ENCODE results near the gene PPP2R2C. TPM values are rescaled to one million over a fixed set of nuclear protein-coding genes. Genes with fewer than 3 reads are reported as not detected.

PPP2R2C gene
- total RNA-seq, 1 experiment from 2014 or later, result 9.5 TPM

GRCh38 chr4:6437826-6438238 lies 34.6 kb downstream of the PPP2R2C start:
- no peak for ATAC-seq
- H3K9me3 ChIP-seq (ENCODE audit: low read length), result no peaks in the 10 kb centered on the region
- H4K20me1 ChIP-seq (ENCODE audit: low read length), result no peaks in the 10 kb centered on the region
- H3K79me2 ChIP-seq (ENCODE audit: low read length), result no peaks in the 10 kb centered on the region
- no peak for DNase-seq
- no peak overlapping the region for H3K4me2 ChIP-seq (ENCODE audit: low read length)
- H3K36me3 ChIP-seq (ENCODE audit: low read depth, low read length), result no peaks in the 10 kb centered on the region
- H3F3A ChIP-seq (ENCODE audit: low read length, unreplicated experiment), result no peaks in the 10 kb centered on the region
- no peaks in the 10 kb centered on the region for H3K4me1 ChIP-seq (ENCODE audit: insufficient read depth, low read length)
- intact Hi-C loops (cut with micrococcal nuclease), result no loop called here
- TF ChIP-seq EZH2phosphoT487 (IDR thresholded peaks at IDR 0.05; ENCODE audit: borderline replicate concordance, low read length) (no peak), CTCF (conservative IDR thresholded peaks at IDR 0.05; ENCODE audit: low read depth, low read length) (no peak), EZH2 (IDR thresholded peaks at IDR 0.05; ENCODE audit: low read length, unreplicated experiment) (no peak)
- no peak overlapping the region for H3K27ac ChIP-seq (ENCODE audit: low read length)
- ChIA-PET CTCF (no interaction called here), POLR2A (ENCODE audit: unreplicated experiment) (no interaction called here)
- no peak overlapping the region for H3K9ac ChIP-seq (ENCODE audit: low read length)
- no peaks in the 10 kb centered on the region for H3K27me3 ChIP-seq (ENCODE audit: low read length)
- no peak overlapping the region for H2AFZ ChIP-seq (ENCODE audit: low read length)
- no peaks in the 10 kb centered on the region for H3K9me2 ChIP-seq (replicated peaks; ENCODE audit: low read length)
- no TSS peak for BruUV-seq (replicated peaks)
- H3K4me3 ChIP-seq (ENCODE audit: low read length), result no peak overlapping the region

GRCh38 chr4:6435010-6435409 lies 37.4 kb downstream of the PPP2R2C start:
- no TSS peak for BruUV-seq (replicated peaks)
- Histone ChIP-seq H3K9me2 (replicated peaks; ENCODE audit: low read length) (no peaks in the 10 kb centered on the region), H3K4me2 (ENCODE audit: low read length) (no peak overlapping the region), H3F3A (ENCODE audit: low read length, unreplicated experiment) (no peaks in the 10 kb centered on the region), H3K9me3 (ENCODE audit: low read length) (no peaks in the 10 kb centered on the region), H2AFZ (ENCODE audit: low read length) (no peak overlapping the region), H4K20me1 (ENCODE audit: low read length) (no peaks in the 10 kb centered on the region), H3K27ac (ENCODE audit: low read length) (no peak overlapping the region), H3K27me3 (ENCODE audit: low read length) (no peaks in the 10 kb centered on the region), H3K4me1 (ENCODE audit: insufficient read depth, low read length) (no peaks in the 10 kb centered on the region), H3K4me3 (ENCODE audit: low read length) (no peak overlapping the region), H3K79me2 (ENCODE audit: low read length) (no peaks in the 10 kb centered on the region), H3K9ac (ENCODE audit: low read length) (no peak overlapping the region), H3K36me3 (ENCODE audit: low read depth, low read length) (no peaks in the 10 kb centered on the region)
- ChIA-PET POLR2A (ENCODE audit: unreplicated experiment) (no interaction called here), CTCF (no interaction called here)
- no peak for ATAC-seq
- intact Hi-C loops (cut with micrococcal nuclease), result no loop called here
- TF ChIP-seq CTCF (conservative IDR thresholded peaks at IDR 0.05; ENCODE audit: low read depth, low read length) (no peak), EZH2phosphoT487 (IDR thresholded peaks at IDR 0.05; ENCODE audit: borderline replicate concordance, low read length) (no peak), EZH2 (IDR thresholded peaks at IDR 0.05; ENCODE audit: low read length, unreplicated experiment) (no peak)
- no peak for DNase-seq

GRCh38 chr4:6430927-6431326 lies 41.5 kb downstream of the PPP2R2C start:
- Histone ChIP-seq H3K9ac (ENCODE audit: low read length) (no peak overlapping the region), H3K9me3 (ENCODE audit: low read length) (no peaks in the 10 kb centered on the region), H3K27ac (ENCODE audit: low read length) (no peak overlapping the region), H3K36me3 (ENCODE audit: low read depth, low read length) (no peaks in the 10 kb centered on the region), H3K4me1 (ENCODE audit: insufficient read depth, low read length) (no peaks in the 10 kb centered on the region), H3K79me2 (ENCODE audit: low read length) (no peaks in the 10 kb centered on the region), H4K20me1 (ENCODE audit: low read length) (no peaks in the 10 kb centered on the region), H3K27me3 (ENCODE audit: low read length) (no peaks in the 10 kb centered on the region), H3K4me2 (ENCODE audit: low read length) (no peak overlapping the region), H3F3A (ENCODE audit: low read length, unreplicated experiment) (no peaks in the 10 kb centered on the region), H3K4me3 (ENCODE audit: low read length) (no peak overlapping the region), H2AFZ (ENCODE audit: low read length) (no peak overlapping the region), H3K9me2 (replicated peaks; ENCODE audit: low read length) (no peaks in the 10 kb centered on the region)
- DNase-seq (no peak), ATAC-seq (no peak)
- CTCF ChIA-PET, result no interaction called here
- no peak for TF ChIP-seq CTCF (conservative IDR thresholded peaks at IDR 0.05; ENCODE audit: low read depth, low read length)
- no peak for TF ChIP-seq EZH2phosphoT487 (IDR thresholded peaks at IDR 0.05; ENCODE audit: borderline replicate concordance, low read length)
- no peak for TF ChIP-seq EZH2 (IDR thresholded peaks at IDR 0.05; ENCODE audit: low read length, unreplicated experiment)
- intact Hi-C loops (cut with micrococcal nuclease), result no loop called here
- no TSS peak for BruUV-seq (replicated peaks)
- POLR2A ChIA-PET (ENCODE audit: unreplicated experiment), result no interaction called here

All from PC-3 (cell line).